ENCODE data around the gene ALS2CL.

- TF ChIP-seq CTCF (IDR thresholded peaks at IDR 0.05; ENCODE audit: borderline replicate concordance, extremely low read depth, low read length, poor library complexity, severe bottlenecking) (no peak), EZH2 (IDR thresholded peaks at IDR 0.05; ENCODE audit: borderline replicate concordance, low read depth, low read length, severe bottlenecking) (no peak)
These were observed 54.3 kb downstream of the ALS2CL start for GRCh38 chr3:46639221-46639620.
